A673 (cell line): Measurements from ENCODE around the gene MOB4.

Source experiments
- CTCF ChIP-seq: fragments of 300-800, 200-600 bp; sonication (generic); conservative IDR thresholded peaks from 2 replicates; pipeline ENCODE4 v1.5.1; 2017; ENCODE audit warnings: low read depth, mild to moderate bottlenecking, antibody characterized with exemption, low read length, moderate library complexity, mixed read lengths
- EZH2 ChIP-seq: fragments of 200-600 bp; sonication (generic); IDR thresholded peaks from 2 replicates; pipeline ENCODE4 v1.6.1; 2017; ENCODE audit warnings: borderline replicate concordance, low read depth, mild to moderate bottlenecking, mixed read lengths, antibody characterized with exemption, low read length; ENCODE audit not compliant: poor library complexity, severe bottlenecking

GRCh38 chr2:197502201-197502600 is 13.7 kb upstream of the MOB4 start:
- TF ChIP-seq CTCF = no peak
- TF ChIP-seq EZH2 = no peak
